Stimulated activated CD4-positive, alpha-beta T cell treated with anti-CD3 and anti-CD28 coated beads, Interleukin-1b, Interleukin-23, amount 100 ng/mL, for 48 hours (primary cell): ENCODE results near the gene AIFM3.
A peak's percentile ranks its signal among the peaks of the same experiment; 100 is the strongest.
"Not testable (repeated sequence)": the region's sequence is repeated elsewhere in the genome, so short reads cannot be mapped to it uniquely, and the experiment has no call there.

Experiments
- DNase-seq: peaks from one replicate; pipeline ENCODE4 v3.0.0-alpha.2; 2020

AIFM3 gene

DNA sequence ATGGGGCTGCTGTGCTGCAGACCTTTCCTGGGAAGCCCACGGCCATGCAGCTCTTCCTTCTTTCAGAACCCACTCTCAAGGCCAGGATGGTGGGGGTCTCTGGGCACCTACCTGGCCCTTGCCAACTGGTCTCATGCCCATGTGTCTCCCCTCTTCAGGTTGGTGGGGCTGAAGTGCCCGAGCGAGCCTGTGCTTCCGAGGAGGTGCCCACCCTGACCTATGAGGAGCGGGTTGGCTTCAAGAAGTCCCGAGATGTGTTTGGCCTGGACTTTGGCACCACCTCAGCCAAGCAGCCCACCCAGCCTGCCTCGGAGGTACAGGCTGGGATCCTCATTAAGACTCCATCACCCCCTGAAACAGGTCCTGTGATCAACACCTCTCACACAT lies 25.0 kb downstream of the AIFM3 start:
- no peak for DNase-seq

DNA sequence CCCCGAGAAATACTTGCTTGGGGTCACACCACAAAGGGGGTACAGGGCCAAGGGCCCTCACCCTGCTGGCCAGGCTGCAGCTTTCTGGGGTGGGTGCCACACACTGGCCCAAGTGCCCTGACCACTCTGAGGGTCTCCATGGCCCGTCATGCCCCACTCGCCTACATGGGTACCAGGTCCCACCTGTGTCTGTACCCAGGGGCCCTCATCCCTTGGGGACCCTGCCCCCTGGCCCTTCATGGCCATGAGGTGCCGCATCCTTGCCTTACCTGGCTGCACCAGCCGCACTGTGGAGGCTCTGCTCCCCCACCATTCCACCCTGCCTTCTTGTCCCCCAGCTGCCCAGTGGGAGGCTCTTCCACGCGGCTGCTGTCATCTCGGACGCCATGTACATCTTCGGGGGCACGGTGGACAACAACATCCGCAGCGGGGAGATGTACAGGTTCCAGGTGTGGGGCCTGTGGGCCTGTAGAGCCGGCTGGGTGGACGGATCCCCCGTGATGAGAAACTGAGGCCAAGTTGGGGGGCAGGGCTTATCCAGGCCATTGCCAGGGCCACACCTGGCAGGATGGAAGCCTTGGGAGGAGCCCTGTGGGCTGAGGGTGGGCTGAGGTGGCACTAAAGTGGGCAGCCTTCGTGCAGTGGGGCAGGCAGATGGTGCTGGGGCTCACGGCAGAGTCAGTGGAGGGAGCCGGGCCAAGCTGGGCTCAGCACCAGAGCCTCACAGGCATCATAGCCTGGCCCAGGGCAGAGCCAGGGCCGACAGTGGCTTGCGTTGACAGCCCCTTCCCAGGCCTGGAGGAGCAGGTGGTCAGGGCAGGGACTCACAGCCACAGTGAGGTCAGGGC lies 25.6 kb downstream of the AIFM3 start:
- no peak for DNase-seq

DNA sequence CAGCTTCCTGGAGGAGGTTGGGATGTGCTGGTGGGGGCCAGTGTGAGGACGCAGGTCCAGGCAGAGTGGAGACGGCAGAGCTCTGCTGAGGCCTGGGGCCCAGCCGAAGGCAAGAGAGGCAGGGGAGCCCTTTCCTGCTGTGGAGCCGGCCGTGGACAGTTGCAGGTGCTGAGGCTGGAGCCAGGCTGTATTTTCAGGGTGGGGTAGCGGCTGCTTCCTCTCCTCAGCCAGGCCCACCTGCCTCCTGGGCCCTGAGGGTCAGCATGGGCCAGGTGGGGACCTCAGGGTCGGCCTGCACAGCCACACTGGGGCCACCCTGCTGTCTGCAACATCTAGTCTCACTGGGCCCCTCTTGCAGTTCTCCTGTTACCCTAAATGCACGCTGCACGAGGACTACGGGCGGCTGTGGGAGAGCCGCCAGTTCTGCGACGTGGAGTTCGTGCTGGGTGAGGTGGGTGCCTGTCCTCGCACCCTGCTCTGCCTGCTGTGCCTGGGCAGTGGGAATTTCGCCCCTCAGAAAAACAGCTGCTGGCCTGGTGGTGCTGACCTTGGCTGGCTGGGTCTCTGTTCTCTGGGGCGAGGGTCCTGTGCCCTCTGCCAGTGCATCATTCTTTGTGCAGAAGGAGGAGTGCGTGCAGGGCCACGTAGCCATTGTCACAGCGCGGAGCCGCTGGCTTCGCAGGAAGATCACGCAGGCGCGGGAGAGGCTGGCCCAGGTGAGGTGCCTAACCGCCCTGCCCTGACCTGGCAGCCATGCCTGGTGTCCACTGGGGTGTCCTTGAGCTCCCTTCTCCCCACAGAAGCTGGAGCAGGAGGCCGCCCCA lies 26.5 kb downstream of the AIFM3 start:
- no peak for DNase-seq

DNA sequence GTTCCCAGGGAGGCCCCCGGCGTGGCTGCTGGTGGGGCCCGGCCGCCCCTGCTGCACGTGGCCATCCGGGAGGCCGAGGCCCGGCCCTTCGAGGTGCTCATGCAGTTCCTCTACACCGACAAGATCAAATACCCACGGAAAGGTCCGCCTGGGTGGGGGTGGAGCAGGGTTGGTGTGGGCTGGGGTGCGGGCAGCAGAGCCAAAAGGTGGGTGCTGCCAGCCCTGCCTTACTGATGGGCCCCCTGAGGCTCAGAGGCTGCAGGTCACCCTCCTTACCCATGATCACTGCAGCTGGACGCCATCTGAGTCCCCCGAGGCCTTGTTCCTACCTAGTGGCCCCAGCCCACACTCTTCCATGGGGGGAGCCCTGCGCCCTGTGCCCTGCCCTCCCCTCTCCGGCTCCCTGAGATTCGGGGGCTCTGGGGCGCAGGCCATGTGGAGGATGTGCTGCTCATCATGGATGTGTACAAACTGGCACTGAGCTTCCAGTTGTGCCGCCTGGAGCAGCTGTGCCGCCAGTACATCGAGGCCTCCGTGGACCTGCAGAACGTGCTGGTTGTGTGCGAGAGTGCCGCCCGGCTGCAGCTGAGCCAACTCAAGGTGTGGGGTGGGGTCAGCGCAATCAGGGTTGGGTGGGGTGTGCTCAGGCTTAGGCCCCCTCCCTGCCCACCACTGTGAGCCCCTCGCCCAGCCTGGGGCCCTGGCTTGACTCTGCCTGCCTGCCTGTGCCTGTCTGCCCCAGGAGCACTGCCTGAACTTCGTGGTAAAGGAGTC lies 27.3 kb downstream of the AIFM3 start:
- DNase-seq: no peak

DNA sequence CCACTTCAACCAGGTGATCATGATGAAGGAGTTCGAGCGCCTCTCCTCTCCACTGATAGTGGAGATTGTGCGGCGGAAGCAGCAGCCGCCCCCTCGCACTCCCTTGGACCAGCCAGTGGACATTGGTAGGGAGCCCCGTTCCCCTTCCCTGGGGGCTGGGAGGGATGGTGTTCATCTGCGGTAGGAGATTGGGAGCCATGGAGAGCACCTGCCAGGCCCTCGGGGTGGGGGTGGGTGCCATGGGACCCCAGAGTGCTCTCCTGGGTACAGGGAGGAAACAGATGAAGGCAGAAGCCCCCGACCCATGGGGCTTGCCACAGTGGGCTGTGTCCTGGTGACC lies 27.8 kb downstream of the AIFM3 start:
- no peak for DNase-seq

DNA sequence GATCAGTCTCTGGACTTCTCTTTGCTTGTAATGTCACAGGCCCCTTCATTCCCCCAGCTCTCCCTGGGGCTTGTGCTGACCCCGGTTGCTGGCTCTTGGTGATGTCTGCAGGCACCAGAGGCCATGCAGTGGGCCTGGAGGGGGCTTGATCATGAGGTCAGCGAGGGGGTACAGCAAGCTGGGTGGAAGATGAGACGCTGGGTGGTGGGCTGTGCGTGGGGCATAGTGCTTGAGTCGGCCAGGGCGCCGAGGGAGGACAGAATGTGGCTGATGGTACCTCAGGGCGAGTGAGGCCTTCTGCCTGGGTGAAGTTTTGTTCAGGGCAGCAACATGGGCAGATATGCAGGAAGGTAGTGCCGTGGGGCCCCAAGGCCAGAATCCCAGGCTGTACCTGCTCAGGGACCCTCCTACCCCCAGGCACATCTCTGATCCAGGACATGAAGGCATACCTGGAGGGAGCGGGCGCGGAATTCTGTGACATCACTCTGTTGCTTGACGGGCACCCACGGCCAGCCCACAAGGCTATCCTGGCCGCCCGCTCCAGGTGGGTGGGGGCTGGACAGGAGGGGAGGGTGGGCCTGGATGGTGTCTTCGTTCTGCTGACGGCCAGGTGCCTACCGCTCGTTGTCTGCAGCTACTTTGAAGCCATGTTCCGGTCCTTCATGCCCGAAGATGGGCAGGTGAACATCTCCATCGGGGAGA lies 28.4 kb downstream of the AIFM3 start:
- no peak for DNase-seq

DNA sequence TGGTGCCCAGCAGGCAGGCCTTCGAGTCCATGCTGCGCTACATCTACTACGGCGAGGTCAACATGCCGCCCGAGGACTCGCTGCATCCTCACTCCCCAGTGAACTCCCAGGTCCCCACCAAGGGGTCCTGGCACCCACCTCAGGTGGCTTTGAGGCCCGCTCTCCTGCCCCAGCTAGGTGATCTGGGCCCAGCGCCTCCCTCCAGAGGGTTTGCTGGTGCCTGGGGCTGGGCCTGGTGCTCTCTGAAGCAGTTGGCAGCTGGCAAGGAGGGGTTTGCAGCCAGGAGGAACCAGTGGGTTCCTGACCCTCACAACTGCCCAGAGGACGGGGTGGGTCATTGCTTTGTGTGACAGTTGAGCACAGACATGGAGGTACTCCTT lies 29.0 kb downstream of the AIFM3 start:
- no peak for DNase-seq

DNA sequence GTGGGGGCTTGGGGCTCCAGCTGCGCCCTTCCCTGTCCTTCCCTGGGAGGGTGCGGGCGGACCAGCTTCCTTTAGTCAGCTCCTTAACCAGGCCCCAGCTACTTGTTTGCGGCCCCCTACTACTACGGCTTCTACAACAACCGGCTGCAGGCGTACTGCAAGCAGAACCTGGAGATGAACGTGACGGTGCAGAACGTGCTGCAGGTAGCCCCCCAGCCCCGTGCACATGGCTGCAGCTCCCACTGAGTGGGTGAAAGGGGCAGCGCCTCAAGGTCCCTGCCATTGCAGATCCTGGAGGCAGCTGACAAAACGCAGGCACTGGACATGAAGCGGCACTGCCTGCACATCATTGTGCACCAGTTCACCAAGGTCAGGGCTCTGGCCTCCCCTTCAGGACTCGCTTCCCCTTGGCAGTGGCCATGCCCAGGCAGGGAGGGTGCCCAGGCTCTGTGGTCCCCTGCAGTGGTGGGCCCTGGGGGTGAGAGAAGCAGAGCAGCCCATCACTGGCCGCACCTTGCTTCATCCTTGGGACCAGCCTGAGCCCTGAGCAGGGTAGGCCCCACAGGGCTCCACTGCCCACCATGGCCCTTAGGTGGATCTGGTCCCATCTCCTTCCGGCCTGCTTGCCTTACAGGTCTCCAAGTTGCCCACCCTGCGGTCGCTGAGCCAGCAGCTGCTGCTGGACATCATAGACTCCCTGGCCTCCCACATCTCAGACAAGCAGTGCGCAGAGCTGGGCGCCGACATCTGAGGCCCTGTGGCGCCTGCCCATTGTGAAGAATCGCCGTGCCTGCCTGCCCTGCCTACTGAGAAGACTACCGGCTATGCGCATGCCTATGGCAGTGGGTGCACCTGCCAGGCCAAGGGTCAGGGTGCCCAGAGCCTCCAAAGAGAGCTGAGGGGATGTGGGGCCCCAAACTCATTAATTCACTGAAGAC lies 29.8 kb downstream of the AIFM3 start:
- no peak for DNase-seq

DNA sequence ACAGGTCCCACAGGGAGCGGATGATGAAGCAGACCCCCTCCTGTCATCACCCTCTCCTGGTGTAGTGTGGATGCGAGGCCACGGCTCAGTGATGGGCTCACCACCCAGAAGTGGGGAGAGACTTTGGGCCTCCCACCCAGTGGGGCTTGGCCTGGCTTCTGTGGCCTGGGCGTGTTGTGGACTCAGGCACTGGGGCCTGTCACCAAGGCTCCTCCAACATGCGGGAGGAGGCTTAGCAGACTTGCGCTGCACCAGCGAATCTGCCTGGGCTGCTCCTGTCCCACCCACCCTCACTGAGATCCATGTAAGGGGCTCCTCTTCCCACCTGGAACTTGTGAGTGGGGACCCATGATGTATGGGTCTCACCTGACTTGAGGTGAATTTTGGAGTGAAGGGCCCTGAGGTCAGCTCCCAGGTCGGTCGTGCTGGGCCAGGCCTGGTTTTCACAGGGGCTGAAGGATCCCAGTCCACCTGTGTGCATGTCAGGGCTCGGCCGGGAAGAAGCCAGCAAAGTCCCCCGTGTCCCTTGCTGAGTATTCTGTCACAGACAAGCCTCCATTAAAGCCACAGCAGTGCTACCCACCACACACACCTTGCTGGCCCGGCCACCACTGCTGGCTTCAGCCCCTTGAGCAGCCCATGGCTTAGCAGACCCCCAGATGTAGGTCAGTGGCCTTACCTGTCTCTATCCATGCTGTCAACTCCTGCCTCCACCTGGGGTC lies 30.6 kb downstream of the AIFM3 start:
- no peak for DNase-seq

DNA sequence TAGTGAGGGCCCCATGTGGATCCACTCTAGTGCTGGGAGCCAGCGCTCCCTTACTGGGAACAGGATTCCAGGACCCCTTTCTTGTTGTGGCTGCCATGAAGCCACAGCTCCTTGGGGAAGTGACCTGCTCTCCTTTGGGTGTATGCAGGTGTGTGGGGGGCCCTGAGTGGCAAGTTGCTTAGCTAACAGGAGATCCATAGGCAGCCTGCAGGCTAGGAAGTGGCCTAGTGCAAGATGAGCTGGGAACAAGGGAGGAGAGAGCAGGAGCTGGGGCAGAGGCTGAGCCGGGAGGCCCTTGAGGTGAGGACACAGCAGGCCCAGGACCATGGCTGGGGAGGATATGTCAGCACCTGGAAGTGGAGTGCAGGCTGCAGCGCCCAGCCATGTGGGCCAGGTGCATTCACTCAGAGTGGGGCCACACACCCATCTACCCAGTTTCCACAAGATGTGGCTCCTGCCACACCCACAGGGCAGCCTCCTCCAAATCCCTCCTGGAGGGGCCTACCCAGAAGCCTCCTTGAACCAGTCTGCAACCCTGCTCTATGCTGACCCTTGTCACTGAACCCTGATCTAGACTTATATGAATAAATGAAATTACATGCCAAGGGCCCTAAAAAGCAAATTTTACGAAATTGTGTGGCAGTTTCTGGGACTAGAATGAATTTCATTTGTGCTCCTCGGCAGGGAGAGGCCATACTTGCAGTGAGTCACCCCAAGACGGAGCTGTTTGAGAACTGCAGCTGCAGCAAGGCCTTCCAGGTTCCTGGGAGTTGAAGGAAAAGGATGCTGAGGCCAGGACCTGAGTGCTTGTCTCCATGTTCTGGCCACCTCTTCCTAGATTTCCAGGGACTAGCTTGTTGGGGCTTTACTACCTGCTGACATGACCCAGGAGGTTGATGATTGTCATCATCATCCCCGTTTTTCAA lies 31.6 kb downstream of the AIFM3 start:
- DNase-seq: no peak

DNA sequence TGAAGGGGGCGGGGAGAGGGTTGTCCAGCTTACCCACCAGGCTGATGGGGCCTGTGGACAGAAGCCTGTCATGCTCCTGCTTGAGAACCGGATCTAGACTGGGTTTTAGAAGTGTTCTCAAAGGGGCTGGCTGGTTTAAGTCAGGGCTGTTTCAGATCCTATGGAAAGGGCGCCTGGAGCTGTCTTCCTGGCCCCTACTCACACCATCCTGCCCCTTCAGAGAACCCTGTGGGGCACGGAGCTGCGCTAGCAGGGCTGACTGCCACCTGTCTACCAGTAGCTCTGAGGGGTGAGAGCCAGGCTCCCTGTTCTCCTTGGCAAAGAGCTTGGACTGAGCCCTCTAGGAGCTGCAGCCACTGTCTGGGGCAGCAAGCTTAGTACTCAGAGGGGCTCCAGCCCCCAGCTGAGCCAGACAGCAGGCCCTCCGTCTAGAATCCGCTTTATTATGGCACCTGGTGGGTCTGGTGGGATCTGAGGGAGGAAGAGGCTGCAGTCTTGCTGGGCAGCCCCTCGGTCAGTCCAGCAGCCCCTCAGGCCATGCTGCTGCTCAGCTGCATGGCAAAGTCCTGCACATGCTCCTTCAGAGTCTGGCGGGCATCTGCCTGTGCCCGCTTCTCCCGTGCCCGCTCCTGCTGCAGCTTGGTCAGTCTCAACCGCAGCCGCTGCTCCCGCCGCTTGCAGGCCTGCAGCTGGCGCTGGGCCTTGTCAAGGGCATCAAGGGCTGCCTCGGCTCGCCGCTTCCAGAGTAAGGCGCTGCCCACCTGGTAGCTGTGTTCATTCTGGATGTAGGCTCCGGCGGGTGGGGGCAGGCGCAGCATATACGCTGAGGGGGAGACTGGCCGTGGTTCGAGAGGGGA lies 32.5 kb downstream of the AIFM3 start:
- no peak for DNase-seq

DNA sequence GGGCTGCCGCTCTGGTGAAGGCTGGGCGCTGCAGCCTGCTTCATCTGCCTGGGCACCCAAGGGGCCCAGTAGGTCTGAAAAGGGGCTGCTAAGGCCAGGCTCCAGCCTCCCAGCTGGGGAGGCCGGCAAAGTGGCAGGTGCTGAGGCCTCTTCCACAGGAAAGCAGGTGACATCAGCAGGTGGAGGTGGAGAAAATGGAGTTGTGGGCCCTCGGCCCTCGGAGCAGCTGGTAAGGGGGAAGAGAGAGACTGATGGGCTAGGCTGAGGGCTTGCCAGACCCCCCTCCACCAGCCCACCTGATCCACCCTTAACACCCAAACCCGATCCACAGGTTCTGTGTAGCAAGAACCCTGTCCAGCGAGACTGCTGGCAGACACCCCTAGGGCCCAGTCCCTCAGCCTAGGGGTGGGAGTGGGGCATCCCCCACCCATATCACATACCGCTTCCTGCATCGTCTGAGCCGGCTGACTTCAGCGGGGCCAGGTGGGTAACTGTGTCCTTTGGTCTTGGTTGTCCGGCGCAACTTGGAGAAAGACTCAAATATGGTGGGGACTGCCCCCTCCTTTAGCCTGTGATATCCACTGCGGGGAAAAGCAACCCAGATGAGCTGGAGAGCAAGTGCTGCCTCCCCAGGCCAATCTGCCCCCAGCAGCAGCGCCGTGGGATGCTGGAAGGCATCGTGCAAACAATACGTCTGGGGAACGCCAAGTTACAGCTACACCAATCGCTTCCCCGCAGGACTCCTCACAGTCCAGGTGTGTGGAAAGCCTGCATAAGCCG lies 33.3 kb downstream of the AIFM3 start:
- DNase-seq: no peak

DNA sequence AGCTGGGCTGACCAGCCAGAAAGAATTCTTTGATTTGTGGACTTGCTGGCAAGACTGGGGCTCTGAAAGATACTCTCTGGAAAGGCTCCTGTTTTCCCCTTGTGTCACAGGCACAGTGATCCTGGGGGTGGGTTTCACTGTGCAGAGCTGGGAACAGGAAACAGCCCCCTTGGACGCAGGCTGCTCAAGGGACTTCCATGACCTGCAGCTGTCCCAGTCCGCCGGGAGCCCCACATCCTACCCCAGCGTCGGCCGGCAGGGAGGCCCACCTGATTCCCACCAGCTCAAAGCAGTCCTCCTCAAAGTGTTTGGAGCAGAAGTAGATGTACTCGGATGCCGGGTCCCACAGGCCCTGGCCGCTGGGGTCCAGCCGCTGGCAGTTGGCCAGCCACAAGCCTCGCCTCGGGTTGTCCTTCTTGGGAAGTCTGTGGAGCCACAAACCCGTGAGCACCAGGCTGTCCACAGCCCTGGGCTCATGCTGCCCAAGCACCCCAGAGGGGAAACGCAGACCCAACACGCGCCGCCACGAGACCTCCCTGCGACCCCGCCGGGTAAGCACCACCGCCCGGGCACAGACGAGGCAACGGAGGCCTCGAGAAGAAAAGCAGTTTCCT lies 34.0 kb downstream of the AIFM3 start:
- DNase-seq: no peak

DNA sequence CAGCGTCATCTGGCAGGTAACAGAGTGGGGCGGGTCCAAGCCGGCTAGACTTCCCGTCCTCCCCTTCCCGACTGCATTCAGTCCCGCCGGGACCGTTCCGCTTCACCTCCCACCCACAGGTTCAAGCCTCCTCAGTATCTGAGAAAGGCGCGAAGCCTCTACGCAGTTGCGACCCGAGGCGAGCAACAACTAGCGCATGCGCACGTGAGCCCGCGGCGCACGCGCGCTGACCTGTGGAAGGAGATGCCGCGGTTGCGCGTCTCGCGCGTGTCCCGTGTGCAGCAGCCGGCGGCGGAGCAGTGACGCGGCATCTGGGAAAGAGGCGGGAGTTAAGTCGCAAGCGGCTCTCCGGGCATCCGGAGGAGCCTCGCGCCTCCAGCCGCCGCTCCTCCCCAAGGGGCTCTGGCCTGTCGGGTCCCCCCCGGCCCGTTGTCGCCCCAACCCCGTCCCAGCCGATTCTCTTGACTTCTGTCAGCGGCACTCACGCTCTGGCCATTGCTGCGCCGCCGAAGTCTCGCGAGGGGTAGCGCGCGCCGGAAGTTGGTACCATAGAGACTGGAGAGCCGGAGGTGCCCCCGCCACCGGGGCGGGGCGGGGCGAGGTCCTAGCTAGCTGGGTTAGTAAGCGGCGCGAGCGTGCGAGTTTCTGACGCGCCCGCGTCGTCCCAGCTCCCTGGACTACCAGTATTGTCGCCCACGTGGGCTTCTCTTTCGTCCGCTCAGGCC lies 34.7 kb downstream of the AIFM3 start, which contains the start of gene THAP7:
Gene THAP7, minus strand, starts transcription at position 518 of the 725 bp plus-strand sequence. Its CDS starts 207 bp downstream, at position 311.
- peak; percentile 97 for DNase-seq

DNA sequence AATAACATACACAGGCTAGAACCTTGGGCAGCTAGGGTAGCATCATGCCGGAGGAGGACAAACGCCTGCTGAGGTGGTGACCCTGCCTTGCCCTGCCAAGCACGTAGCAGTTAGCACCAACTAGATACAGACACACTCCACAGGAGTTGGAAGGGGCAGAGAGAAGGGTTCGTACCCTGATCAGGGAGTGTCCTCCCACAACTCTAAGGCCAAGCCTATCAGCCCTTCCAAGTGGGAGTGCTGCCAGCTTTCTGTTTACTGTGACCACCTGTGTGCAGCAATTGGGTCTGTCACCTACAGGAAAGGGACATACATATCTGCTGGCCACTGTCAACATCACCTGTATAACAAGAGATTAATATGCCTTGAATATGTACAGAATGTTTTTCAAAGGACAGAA lies 36.7 kb downstream of the AIFM3 start:
- no peak for DNase-seq

DNA sequence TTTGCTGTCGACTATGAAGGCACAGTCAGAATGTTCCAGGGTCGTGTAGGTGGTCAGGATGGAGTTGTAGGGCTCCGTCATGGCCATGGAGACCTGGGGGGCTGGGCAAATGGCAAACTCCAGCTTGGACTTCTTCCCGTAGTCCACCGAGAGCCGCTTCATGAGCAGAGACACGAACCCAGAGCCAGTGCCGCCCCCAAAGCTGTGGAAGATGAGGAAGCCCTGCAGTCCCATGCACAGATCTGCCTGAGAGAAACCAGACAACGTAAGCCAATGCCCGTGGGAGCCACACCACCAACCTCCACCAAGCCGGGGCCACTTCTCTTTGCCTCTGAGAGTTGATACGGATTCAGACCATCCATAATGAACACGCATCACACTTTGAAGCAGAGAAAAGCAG lies 42.2 kb downstream of the AIFM3 start:
- not testable (repeated sequence) for DNase-seq
